Loucy (cell line): ENCODE data around the gene SELENOO.

ENCODE experiments used
- H2AFZ ChIP-seq: fragments of 200-600 bp; sonication (generic); 2 replicates; pipeline ENCODE4 v1.6.0; 2016; ENCODE audit warnings: antibody characterized with exemption, mild to moderate bottlenecking, low read length, moderate library complexity
- H3F3A ChIP-seq: fragments of 200-600 bp; 2 replicates; pipeline ENCODE4 v1.6.0; 2016; ENCODE audit warnings: antibody characterized with exemption, low read depth, mild to moderate bottlenecking
- H3K27me3 ChIP-seq: fragments of 200-600 bp; sonication (generic); 2 replicates; pipeline ENCODE4 v1.6.1; 2014; ENCODE audit warnings: low read length, mild to moderate bottlenecking; ENCODE audit not compliant: insufficient read depth, poor library complexity, severe bottlenecking
- H3K36me3 ChIP-seq: fragments of 200-600 bp; sonication (generic); 2 replicates; pipeline ENCODE4 v1.6.1; 2016; ENCODE audit warnings: low read length; ENCODE audit not compliant: insufficient read depth
- H3K4me1 ChIP-seq: fragments of 200-600 bp; sonication (generic); 2 replicates; pipeline ENCODE4 v1.5.1; 2014; ENCODE audit warnings: low read length, mild to moderate bottlenecking; ENCODE audit not compliant: insufficient read depth, poor library complexity, severe bottlenecking
- H3K4me2 ChIP-seq: fragments of 200-600 bp; sonication (generic); 2 replicates; pipeline ENCODE4 v1.6.0; 2014; ENCODE audit warnings: antibody characterized with exemption, low read length, low read depth, mild to moderate bottlenecking; ENCODE audit not compliant: poor library complexity, severe bottlenecking
- H3K4me3 ChIP-seq: fragments of 200-600 bp; sonication (generic); 2 replicates; pipeline ENCODE4 v1.5.1; 2014; ENCODE audit warnings: low read length, mild to moderate bottlenecking, mixed read lengths; ENCODE audit not compliant: poor library complexity, severe bottlenecking
- H3K79me2 ChIP-seq: fragments of 200-600 bp; sonication (generic); 2 replicates; pipeline ENCODE4 v1.6.1; 2014; ENCODE audit warnings: low read length; ENCODE audit not compliant: insufficient read depth
- H3K9ac ChIP-seq: fragments of 200-600 bp; sonication (generic); 2 replicates; pipeline ENCODE4 v1.6.0; 2014; ENCODE audit warnings: mild to moderate bottlenecking, low read depth, low read length, moderate library complexity; ENCODE audit not compliant: poor library complexity, severe bottlenecking
- H3K9me2 ChIP-seq: fragments of 200-600 bp; sonication (generic); replicated peaks from 2 replicates; pipeline ENCODE4 v1.6.1; 2016; ENCODE audit warnings: low read depth, low read length, mixed read lengths
- H3K9me3 ChIP-seq: fragments of 200-600 bp; sonication (generic); 2 replicates; pipeline ENCODE4 v1.6.1; 2014; ENCODE audit warnings: mild to moderate bottlenecking, antibody characterized with exemption, low read length, low read depth; ENCODE audit not compliant: insufficient read depth
- H4K20me1 ChIP-seq: fragments of 200-600 bp; sonication (generic); 2 replicates; pipeline ENCODE4 v1.6.0; 2014; ENCODE audit warnings: antibody characterized with exemption, low read length, mild to moderate bottlenecking; ENCODE audit not compliant: insufficient read depth, poor library complexity, severe bottlenecking
- CTCF ChIP-seq: fragments of 200-600 bp; sonication (generic); conservative IDR thresholded peaks from 2 replicates; pipeline ENCODE4 v1.5.1; 2014; ENCODE audit warnings: mild to moderate bottlenecking, antibody characterized with exemption, low read length
- EZH2phosphoT487 ChIP-seq: fragments of 200-600 bp; IDR thresholded peaks from 2 replicates; pipeline ENCODE4 v1.6.1; 2018; ENCODE audit warnings: antibody characterized with exemption, mild to moderate bottlenecking, moderate library complexity, borderline replicate concordance

Gene SELENOO

GRCh38 chr22:50262973-50263617, 62.3 kb downstream of the SELENOO start:
- no peak overlapping the region for H3K9ac ChIP-seq
- H3K9me2 ChIP-seq = no peaks in the 10 kb centered on the region
- no peak overlapping the region for H3K4me3 ChIP-seq
- TF ChIP-seq CTCF (no peak), EZH2phosphoT487 (no peak)
- H3K36me3 ChIP-seq = no peaks in the 10 kb centered on the region
- H3F3A ChIP-seq = no peaks in the 10 kb centered on the region
- no peaks in the 10 kb centered on the region for H3K79me2 ChIP-seq
- no peaks in the 10 kb centered on the region; the same call in 1 of the 2 replicates for H3K9me3 ChIP-seq
- H3K4me1 ChIP-seq = no peaks in the 10 kb centered on the region
- H3K27me3 ChIP-seq = no peaks in the 10 kb centered on the region
- no peaks in the 10 kb centered on the region for H4K20me1 ChIP-seq
- H2AFZ ChIP-seq = no peak overlapping the region
- H3K4me2 ChIP-seq = no peak overlapping the region

GRCh38 chr22:50264104-50264745, 63.4 kb downstream of the SELENOO start:
- Histone ChIP-seq H4K20me1 (no peaks in the 10 kb centered on the region), H3K4me2 (no peak overlapping the region), H3F3A (no peaks in the 10 kb centered on the region), H3K27me3 (no peaks in the 10 kb centered on the region), H3K4me1 (no peaks in the 10 kb centered on the region), H3K9ac (no peak overlapping the region), H3K79me2 (no peaks in the 10 kb centered on the region), H3K4me3 (no peak overlapping the region), H3K9me2 (no peaks in the 10 kb centered on the region), H2AFZ (no peak overlapping the region), H3K9me3 (no peaks in the 10 kb centered on the region; the same call in 1 of the 2 replicates), H3K36me3 (no peaks in the 10 kb centered on the region)
- no peak for TF ChIP-seq EZH2phosphoT487
- no peak for TF ChIP-seq CTCF

GRCh38 chr22:50264946-50265669, 64.3 kb downstream of the SELENOO start:
- H3K9me3 ChIP-seq = no peaks in the 10 kb centered on the region; the same call in 1 of the 2 replicates
- no peak overlapping the region for H2AFZ ChIP-seq
- H3K79me2 ChIP-seq = no peaks in the 10 kb centered on the region
- no peaks in the 10 kb centered on the region for H3K4me1 ChIP-seq
- H3K4me3 ChIP-seq = no peak overlapping the region
- no peaks in the 10 kb centered on the region for H3K36me3 ChIP-seq
- H3F3A ChIP-seq = no peaks in the 10 kb centered on the region
- H3K9me2 ChIP-seq = no peaks in the 10 kb centered on the region
- no peak overlapping the region for H3K9ac ChIP-seq
- no peaks in the 10 kb centered on the region for H3K27me3 ChIP-seq
- TF ChIP-seq EZH2phosphoT487 (no peak), CTCF (no peak)
- no peak overlapping the region for H3K4me2 ChIP-seq
- H4K20me1 ChIP-seq = no peaks in the 10 kb centered on the region
